ENCODE measurements around the gene TSPEAR. TPM values are rescaled to one million over a fixed set of nuclear protein-coding genes. Genes with fewer than 3 reads are reported as not detected.

TSPEAR gene
- total and polyA plus RNA-seq, 9 of the 15 experiments (the other 6 are each of a cell fraction or from before 2014, with no cell fraction given): not detected

- TF ChIP-seq FOXK2 (conservative IDR thresholded peaks at IDR 0.05 in 1 of 2, IDR thresholded peaks at IDR 0.05 in 1 of 2; ENCODE audit: low read depth in 2 of 2) (no peak), CBX1 (IDR thresholded peaks at IDR 0.05; ENCODE audit: low read depth) (no peak)
- TF ChIP-seq, protein P1, sequence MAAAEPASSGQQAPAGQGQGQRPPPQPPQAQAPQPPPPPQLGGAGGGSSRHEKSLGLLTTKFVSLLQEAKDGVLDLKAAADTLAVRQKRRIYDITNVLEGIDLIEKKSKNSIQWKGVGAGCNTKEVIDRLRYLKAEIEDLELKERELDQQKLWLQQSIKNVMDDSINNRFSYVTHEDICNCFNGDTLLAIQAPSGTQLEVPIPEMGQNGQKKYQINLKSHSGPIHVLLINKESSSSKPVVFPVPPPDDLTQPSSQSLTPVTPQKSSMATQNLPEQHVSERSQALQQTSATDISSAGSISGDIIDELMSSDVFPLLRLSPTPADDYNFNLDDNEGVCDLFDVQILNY (CRISPR knock-in tag; IDR thresholded peaks at IDR 0.05): no peak
- ATAC-seq: no peak
- H3K4me1 ChIP-seq (replicated peaks in 1 of 2; ENCODE audit: control insufficient read depth in 2 of 2, insufficient read depth in 2 of 2, low read length in 2 of 2): peaks cover 0 to 16% of the 10 kb centered on the region in 2 experiments; a peak in 1 of 5 replicates
- peaks cover 18% of the 10 kb centered on the region; the same call in 1 of the 2 replicates for H4K20me1 ChIP-seq (replicated peaks; ENCODE audit: control insufficient read depth, insufficient read depth, low read length)
- H3K27ac ChIP-seq (ENCODE audit: extremely low read depth, low read depth, low read length): no peak overlapping the region
- H3K4me3 ChIP-seq: no peak overlapping the region
- no peak overlapping the region for H3K4me2 ChIP-seq (ENCODE audit: insufficient read depth, low read length)
- no peak for DNase-seq (ENCODE audit: extremely low read depth in 1 of 4, low spot score in 3 of 4)
- WGBS (ENCODE audit: insufficient coverage, low coverage, missing lambda C conversion rate): 2% methylated on average over 17 of the region's 17 CpGs
- intact Hi-C loops (cut with micrococcal nuclease): no loop called here
- no TSS peak for BruUV-seq (replicated peaks)
- no peak overlapping the region for H2AFZ ChIP-seq (ENCODE audit: low read depth, low read length)
- CTCF ChIA-PET (ENCODE audit: low intra/inter-chr PET ratio): no interaction called here
- H3K9me1 ChIP-seq (ENCODE audit: control insufficient read depth, insufficient read depth, low read length): no peaks in the 10 kb centered on the region
- no peaks in the 10 kb centered on the region for H3K79me2 ChIP-seq (ENCODE audit: control insufficient read depth, insufficient read depth, low read length)
- H3K9me3 ChIP-seq (replicated peaks; ENCODE audit: control insufficient read depth, insufficient read depth, low read depth, low read length): peaks cover 12% of the 10 kb centered on the region; the same call in 1 of the 2 replicates
- POLR2A ChIA-PET: no interaction called here
- no peak for FAIRE-seq
- in situ Hi-C loops (cut with MboI): no loop called here
- H3K27me3 ChIP-seq (ENCODE audit: control insufficient read depth in 2 of 2, insufficient read depth in 2 of 2, low read length in 2 of 2): peaks cover 44 to 84% of the 10 kb centered on the region in 2 experiments
- H3K36me3 ChIP-seq (ENCODE audit: control insufficient read depth, insufficient read depth, low read length): no peaks in the 10 kb centered on the region
- H3K9ac ChIP-seq (ENCODE audit: insufficient read depth in 1 of 2, low read depth in 2 of 2, low read length in 2 of 2): no peak overlapping the region; a peak in 1 of 4 replicates
Observed at GRCh38 chr21:44529011-44529421, 182.4 kb downstream of the TSPEAR start.

GRCh38 chr21:44528634-44528995 lies 182.8 kb downstream of the TSPEAR start:
- BruUV-seq (replicated peaks): no TSS peak
- POLR2A ChIA-PET: no interaction called here
- Histone ChIP-seq H3K36me3 (ENCODE audit: control insufficient read depth, insufficient read depth, low read length) (no peaks in the 10 kb centered on the region), H2AFZ (ENCODE audit: low read depth, low read length) (no peak overlapping the region), H3K4me1 (replicated peaks in 1 of 2; ENCODE audit: control insufficient read depth in 2 of 2, insufficient read depth in 2 of 2, low read length in 2 of 2) (peaks cover 0 to 14% of the 10 kb centered on the region in 2 experiments; a peak in 1 of 5 replicates), H3K9me3 (replicated peaks; ENCODE audit: control insufficient read depth, insufficient read depth, low read depth, low read length) (peaks cover 16% of the 10 kb centered on the region; the same call in 1 of the 2 replicates), H3K27ac (ENCODE audit: extremely low read depth, low read depth, low read length) (no peak overlapping the region), H4K20me1 (replicated peaks; ENCODE audit: control insufficient read depth, insufficient read depth, low read length) (peaks cover 18% of the 10 kb centered on the region; the same call in 1 of the 2 replicates), H3K4me3 (no peak overlapping the region), H3K9me1 (ENCODE audit: control insufficient read depth, insufficient read depth, low read length) (no peaks in the 10 kb centered on the region), H3K27me3 (ENCODE audit: control insufficient read depth in 2 of 2, insufficient read depth in 2 of 2, low read length in 2 of 2) (peaks cover 44 to 84% of the 10 kb centered on the region in 2 experiments), H3K9ac (ENCODE audit: insufficient read depth in 1 of 2, low read depth in 2 of 2, low read length in 2 of 2) (no peak overlapping the region), H3K4me2 (ENCODE audit: insufficient read depth, low read length) (no peak overlapping the region), H3K79me2 (ENCODE audit: control insufficient read depth, insufficient read depth, low read length) (no peaks in the 10 kb centered on the region)
- in situ Hi-C loops (cut with MboI): no loop called here
- FAIRE-seq (no peak), DNase-seq (ENCODE audit: extremely low read depth in 1 of 4, low spot score in 3 of 4) (no peak), ATAC-seq (no peak)
- TF ChIP-seq ZNF12 (CRISPR knock-in tag; IDR thresholded peaks at IDR 0.05) (no peak), ZNF165 (CRISPR knock-in tag; IDR thresholded peaks at IDR 0.05; ENCODE audit: borderline replicate concordance) (no peak), BRD4 (IDR thresholded peaks at IDR 0.05) (no peak), TFAP4 (CRISPR knock-in tag; IDR thresholded peaks at IDR 0.05; ENCODE audit: borderline replicate concordance) (no peak), TBP (optimal IDR thresholded peaks at IDR 0.05; ENCODE audit: low read depth, low read length) (no peak), MEF2A (IDR thresholded peaks at IDR 0.05; ENCODE audit: control insufficient read depth, low read depth, low read length) (no peak), RCOR1 (IDR thresholded peaks at IDR 0.05; ENCODE audit: borderline replicate concordance in 1 of 2, low read depth in 2 of 2, low read length in 2 of 2) (no peak), HDAC1 (IDR thresholded peaks at IDR 0.05) (no peak)
- under 1% methylated on average over 10 of the region's 10 CpGs for WGBS (ENCODE audit: insufficient coverage, low coverage, missing lambda C conversion rate)
- CTCF ChIA-PET (ENCODE audit: low intra/inter-chr PET ratio): no interaction called here
- intact Hi-C loops (cut with micrococcal nuclease): no loop called here
